Measurements from ENCODE around the gene WDFY4.

GRCh38 chr10:48945441-48946130, 260.9 kb downstream of the WDFY4 start:
- no peak for TF ChIP-seq CTCF (IDR thresholded peaks at IDR 0.05)
- TF ChIP-seq POLR2AphosphoS5 (IDR thresholded peaks at IDR 0.05; ENCODE audit: low read depth, low read length) = no peak
- no peak for TF ChIP-seq TCF7L2 (IDR thresholded peaks at IDR 0.05; ENCODE audit: low read depth, low read length)
